WTC11 (cell line): ENCODE data around the gene TRIM29. TPM values are rescaled to one million over a fixed set of nuclear protein-coding genes. Genes with fewer than 3 reads are reported as not detected.

Experiments
- ATAC-seq: fragments of 200-7000 bp; cut with Tn5 transposase; 2 replicates; pipeline ENCODE4 v1.10.0; 2021; ENCODE audit warnings: mild to moderate bottlenecking, moderate library complexity
- CTCF ChIA-PET: fragments of 300-600 bp; sonication (Branson Sonifier 250); formaldehyde crosslinking; loops from one replicate; lab custom pipeline; 2021; ENCODE audit warnings: antibody characterized with exemption; lab: Charles Lee
- POLR2A ChIA-PET: fragments of 350-600 bp; sonication (Branson Sonifier 250); formaldehyde crosslinking; loops from one replicate; lab custom pipeline; 2021; ENCODE audit warnings: antibody characterized with exemption; lab: Charles Lee
- DNase-seq: peaks from one replicate; pipeline ENCODE4 v3.0.0; 2021; ENCODE audit warnings: low spot score
- H3K27ac Mint-ChIP-seq: 2 replicates; pipeline ENCODE4 v1.8.0; 2021; ENCODE audit warnings: mixed read lengths
- H3K27me3 Mint-ChIP-seq: 2 replicates; pipeline ENCODE4 v1.8.0; 2021; ENCODE audit warnings: low read depth, mild to moderate bottlenecking, moderate library complexity, mixed read lengths
- H3K36me3 Mint-ChIP-seq: 2 replicates; pipeline ENCODE4 v1.8.0; 2021; ENCODE audit warnings: mixed read lengths
- H3K4me1 Mint-ChIP-seq: 2 replicates; pipeline ENCODE4 v1.8.0; 2022; ENCODE audit warnings: mixed read lengths
- H3K4me3 Mint-ChIP-seq: 2 replicates; pipeline ENCODE4 v1.8.0; 2021; ENCODE audit warnings: mild to moderate bottlenecking, moderate library complexity, mixed read lengths
- H3K9me3 Mint-ChIP-seq: 2 replicates; pipeline ENCODE4 v1.8.0; 2021; ENCODE audit warnings: mixed read lengths
- ATF1 ChIP-seq: sonication (generic); formaldehyde crosslinking; IDR thresholded peaks from 2 replicates; pipeline ENCODE4 v1.8.1; 2023; ENCODE audit warnings: mild to moderate bottlenecking, moderate library complexity, missing genetic modification reagents
- CREM ChIP-seq: sonication (generic); formaldehyde crosslinking; IDR thresholded peaks from 2 replicates; pipeline ENCODE4 v1.8.1; 2022; ENCODE audit warnings: mild to moderate bottlenecking, missing genetic modification reagents, moderate library complexity
- ETV6 ChIP-seq: sonication (generic); formaldehyde crosslinking; IDR thresholded peaks from 2 replicates; pipeline ENCODE4 v1.8.1; 2022; ENCODE audit warnings: mild to moderate bottlenecking, missing genetic modification reagents
- FOXK1 ChIP-seq: sonication (generic); formaldehyde crosslinking; IDR thresholded peaks from 2 replicates; pipeline ENCODE4 v1.8.0; 2022; ENCODE audit warnings: mild to moderate bottlenecking, moderate library complexity, missing genetic modification reagents
- GABPB1 ChIP-seq: sonication (generic); formaldehyde crosslinking; IDR thresholded peaks from 2 replicates; pipeline ENCODE4 v1.8.1; 2023; ENCODE audit warnings: mild to moderate bottlenecking, missing genetic modification reagents
- GTF2I ChIP-seq: fragments of 250-450 bp; sonication (Bioruptor Pico); conservative IDR thresholded peaks from 2 replicates; pipeline ENCODE4 v1.4.0; 2021; ENCODE audit warnings: mild to moderate bottlenecking
- IRF2 ChIP-seq: sonication (generic); formaldehyde crosslinking; IDR thresholded peaks from 2 replicates; pipeline ENCODE4 v1.8.0; 2022; ENCODE audit warnings: low read depth, missing genetic modification reagents, borderline replicate concordance
- JUN ChIP-seq: sonication (generic); formaldehyde crosslinking; IDR thresholded peaks from 2 replicates; pipeline ENCODE4 v1.8.0; 2023; ENCODE audit warnings: mild to moderate bottlenecking, missing genetic modification reagents
- MXD4 ChIP-seq: fragments of 250-450 bp; sonication (Bioruptor Pico); IDR thresholded peaks from 2 replicates; pipeline ENCODE4 v1.8.0; 2021; ENCODE audit warnings: mild to moderate bottlenecking, moderate library complexity, borderline replicate concordance
- MYBL2 ChIP-seq: sonication (generic); formaldehyde crosslinking; IDR thresholded peaks from 2 replicates; pipeline ENCODE4 v1.8.1; 2023; ENCODE audit warnings: mild to moderate bottlenecking, moderate library complexity, missing genetic modification reagents
- NFE2L1 ChIP-seq: sonication (generic); formaldehyde crosslinking; IDR thresholded peaks from 2 replicates; pipeline ENCODE4 v1.8.1; 2023; ENCODE audit warnings: missing genetic modification reagents
- NR3C1 ChIP-seq: sonication (generic); formaldehyde crosslinking; conservative IDR thresholded peaks from 2 replicates; pipeline ENCODE4 v1.8.1; 2023; ENCODE audit warnings: low read depth, mild to moderate bottlenecking, missing genetic modification reagents
- PRRX2 ChIP-seq: fragments of 250-450 bp; sonication (Bioruptor Pico); IDR thresholded peaks from 2 replicates; pipeline ENCODE4 v1.8.0; 2021; ENCODE audit warnings: mild to moderate bottlenecking
- TP53 ChIP-seq: sonication (generic); formaldehyde crosslinking; IDR thresholded peaks from 2 replicates; pipeline ENCODE4 v1.8.1; 2023; ENCODE audit warnings: mild to moderate bottlenecking, missing genetic modification reagents
- ZBTB21 ChIP-seq: sonication (generic); formaldehyde crosslinking; IDR thresholded peaks from 2 replicates; pipeline ENCODE4 v1.8.1; 2023; ENCODE audit warnings: mild to moderate bottlenecking, missing genetic modification reagents, borderline replicate concordance
- ZNF121 ChIP-seq: sonication (generic); formaldehyde crosslinking; IDR thresholded peaks from 2 replicates; pipeline ENCODE4 v1.8.0; 2023; ENCODE audit warnings: missing genetic modification reagents
- ZNF138 ChIP-seq: sonication (generic); formaldehyde crosslinking; conservative IDR thresholded peaks from 2 replicates; pipeline ENCODE4 v1.8.1; 2022; ENCODE audit warnings: mild to moderate bottlenecking, moderate library complexity, missing genetic modification reagents
- ZNF317 ChIP-seq: sonication (generic); formaldehyde crosslinking; IDR thresholded peaks from 2 replicates; pipeline ENCODE4 v1.8.1; 2023; ENCODE audit warnings: low read depth, mild to moderate bottlenecking, moderate library complexity, missing genetic modification reagents, borderline replicate concordance
- ZNF396 ChIP-seq: fragments of 250-450 bp; sonication (Bioruptor Pico); IDR thresholded peaks from 2 replicates; pipeline ENCODE4 v1.8.0; 2021; ENCODE audit warnings: mild to moderate bottlenecking, moderate library complexity, borderline replicate concordance
- total RNA-seq: library from RNA; stranded (reverse); gene quantifications from 3 replicates; pipeline ENCODE4 v1.2.3, GENCODE V29; 2021
- TF ChIP-seq, protein P1 (sequence below): sonication (generic); formaldehyde crosslinking; conservative IDR thresholded peaks from 2 replicates; pipeline ENCODE4 v1.8.1; 2022; ENCODE audit warnings: mild to moderate bottlenecking, missing genetic modification reagents
- TF ChIP-seq, protein P2 (sequence below): sonication (generic); formaldehyde crosslinking; IDR thresholded peaks from 2 replicates; pipeline ENCODE4 v1.8.0; 2023; ENCODE audit warnings: missing genetic modification reagents
- TF ChIP-seq, protein P3 (sequence below): sonication (generic); formaldehyde crosslinking; IDR thresholded peaks from 2 replicates; pipeline ENCODE4 v1.8.0; 2023; ENCODE audit warnings: mild to moderate bottlenecking, missing genetic modification reagents
- TF ChIP-seq, protein P4 (sequence below): fragments of 200-600 bp; IDR thresholded peaks from 2 replicates; pipeline ENCODE4 v1.8.0; 2022; ENCODE audit warnings: antibody characterized with exemption
- TF ChIP-seq, protein P5 (sequence below): fragments of 250-450 bp; sonication (Bioruptor Pico); conservative IDR thresholded peaks from 2 replicates; pipeline ENCODE4 v1.9.0; 2021; ENCODE audit warnings: mild to moderate bottlenecking
- TF ChIP-seq, protein P6 (sequence below): sonication (generic); formaldehyde crosslinking; IDR thresholded peaks from 2 replicates; pipeline ENCODE4 v1.8.0; 2022; ENCODE audit warnings: mild to moderate bottlenecking, missing genetic modification reagents

Gene TRIM29
- total RNA-seq, 1 experiment from 2014 or later = 0.11 TPM

DNA sequence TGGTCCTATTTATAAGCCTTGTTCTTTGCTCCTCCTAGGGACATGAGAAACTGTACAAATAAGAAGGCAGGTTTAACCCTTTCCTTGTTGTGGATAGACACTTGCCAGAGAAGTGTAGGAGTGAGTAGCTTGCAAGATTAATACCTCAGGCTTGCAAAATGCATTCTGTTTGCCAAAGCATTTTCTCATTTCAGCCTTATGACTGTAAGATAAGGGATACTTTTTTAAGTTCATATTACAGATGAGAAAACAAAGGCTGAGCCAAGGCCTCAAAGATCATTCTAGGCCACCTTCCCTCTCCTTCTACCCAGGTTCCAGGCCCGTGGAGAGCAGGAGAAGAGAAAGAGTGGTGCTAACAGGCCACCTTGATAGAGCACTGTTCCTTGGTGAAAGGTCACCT lies 46.8 kb downstream of the TRIM29 start:
- CTCF ChIA-PET = interaction anchor here (1.3 kb wide), 1 partner anchor 12 kb away, joined by 5 read pairs; no protein-coding TSS in a partner anchor
- Mint-ChIP-seq H3K27ac (no peak overlapping the region), H3K27me3 (peaks cover 5% of the 10 kb centered on the region), H3K9me3 (peaks cover 5% of the 10 kb centered on the region; the same call in 1 of the 2 replicates), H3K36me3 (peaks cover 3% of the 10 kb centered on the region), H3K4me1 (peaks cover 13% of the 10 kb centered on the region), H3K4me3 (no peak overlapping the region)
- POLR2A ChIA-PET = no interaction called here
- no peak for TF ChIP-seq ZBTB21 (CRISPR knock-in tag)
- TF ChIP-seq, protein P1, sequence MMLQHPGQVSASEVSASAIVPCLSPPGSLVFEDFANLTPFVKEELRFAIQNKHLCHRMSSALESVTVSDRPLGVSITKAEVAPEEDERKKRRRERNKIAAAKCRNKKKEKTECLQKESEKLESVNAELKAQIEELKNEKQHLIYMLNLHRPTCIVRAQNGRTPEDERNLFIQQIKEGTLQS (CRISPR knock-in tag) = no peak
- no peak for TF ChIP-seq GABPB1
- TF ChIP-seq, protein P2, sequence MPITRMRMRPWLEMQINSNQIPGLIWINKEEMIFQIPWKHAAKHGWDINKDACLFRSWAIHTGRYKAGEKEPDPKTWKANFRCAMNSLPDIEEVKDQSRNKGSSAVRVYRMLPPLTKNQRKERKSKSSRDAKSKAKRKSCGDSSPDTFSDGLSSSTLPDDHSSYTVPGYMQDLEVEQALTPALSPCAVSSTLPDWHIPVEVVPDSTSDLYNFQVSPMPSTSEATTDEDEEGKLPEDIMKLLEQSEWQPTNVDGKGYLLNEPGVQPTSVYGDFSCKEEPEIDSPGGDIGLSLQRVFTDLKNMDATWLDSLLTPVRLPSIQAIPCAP (CRISPR knock-in tag) = no peak
- TF ChIP-seq, protein P3, sequence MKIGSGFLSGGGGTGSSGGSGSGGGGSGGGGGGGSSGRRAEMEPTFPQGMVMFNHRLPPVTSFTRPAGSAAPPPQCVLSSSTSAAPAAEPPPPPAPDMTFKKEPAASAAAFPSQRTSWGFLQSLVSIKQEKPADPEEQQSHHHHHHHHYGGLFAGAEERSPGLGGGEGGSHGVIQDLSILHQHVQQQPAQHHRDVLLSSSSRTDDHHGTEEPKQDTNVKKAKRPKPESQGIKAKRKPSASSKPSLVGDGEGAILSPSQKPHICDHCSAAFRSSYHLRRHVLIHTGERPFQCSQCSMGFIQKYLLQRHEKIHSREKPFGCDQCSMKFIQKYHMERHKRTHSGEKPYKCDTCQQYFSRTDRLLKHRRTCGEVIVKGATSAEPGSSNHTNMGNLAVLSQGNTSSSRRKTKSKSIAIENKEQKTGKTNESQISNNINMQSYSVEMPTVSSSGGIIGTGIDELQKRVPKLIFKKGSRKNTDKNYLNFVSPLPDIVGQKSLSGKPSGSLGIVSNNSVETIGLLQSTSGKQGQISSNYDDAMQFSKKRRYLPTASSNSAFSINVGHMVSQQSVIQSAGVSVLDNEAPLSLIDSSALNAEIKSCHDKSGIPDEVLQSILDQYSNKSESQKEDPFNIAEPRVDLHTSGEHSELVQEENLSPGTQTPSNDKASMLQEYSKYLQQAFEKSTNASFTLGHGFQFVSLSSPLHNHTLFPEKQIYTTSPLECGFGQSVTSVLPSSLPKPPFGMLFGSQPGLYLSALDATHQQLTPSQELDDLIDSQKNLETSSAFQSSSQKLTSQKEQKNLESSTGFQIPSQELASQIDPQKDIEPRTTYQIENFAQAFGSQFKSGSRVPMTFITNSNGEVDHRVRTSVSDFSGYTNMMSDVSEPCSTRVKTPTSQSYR (CRISPR knock-in tag) = no peak
- no peak for TF ChIP-seq ETV6 (CRISPR knock-in tag)
- TF ChIP-seq IRF2 (CRISPR knock-in tag) = no peak
- TF ChIP-seq, protein P4, sequence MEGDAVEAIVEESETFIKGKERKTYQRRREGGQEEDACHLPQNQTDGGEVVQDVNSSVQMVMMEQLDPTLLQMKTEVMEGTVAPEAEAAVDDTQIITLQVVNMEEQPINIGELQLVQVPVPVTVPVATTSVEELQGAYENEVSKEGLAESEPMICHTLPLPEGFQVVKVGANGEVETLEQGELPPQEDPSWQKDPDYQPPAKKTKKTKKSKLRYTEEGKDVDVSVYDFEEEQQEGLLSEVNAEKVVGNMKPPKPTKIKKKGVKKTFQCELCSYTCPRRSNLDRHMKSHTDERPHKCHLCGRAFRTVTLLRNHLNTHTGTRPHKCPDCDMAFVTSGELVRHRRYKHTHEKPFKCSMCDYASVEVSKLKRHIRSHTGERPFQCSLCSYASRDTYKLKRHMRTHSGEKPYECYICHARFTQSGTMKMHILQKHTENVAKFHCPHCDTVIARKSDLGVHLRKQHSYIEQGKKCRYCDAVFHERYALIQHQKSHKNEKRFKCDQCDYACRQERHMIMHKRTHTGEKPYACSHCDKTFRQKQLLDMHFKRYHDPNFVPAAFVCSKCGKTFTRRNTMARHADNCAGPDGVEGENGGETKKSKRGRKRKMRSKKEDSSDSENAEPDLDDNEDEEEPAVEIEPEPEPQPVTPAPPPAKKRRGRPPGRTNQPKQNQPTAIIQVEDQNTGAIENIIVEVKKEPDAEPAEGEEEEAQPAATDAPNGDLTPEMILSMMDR = no peak
- no peak for TF ChIP-seq MYBL2 (CRISPR knock-in tag)
- TF ChIP-seq MXD4 = no peak
- TF ChIP-seq ZNF121 (CRISPR knock-in tag) = no peak
- no peak for TF ChIP-seq NFE2L1 (CRISPR knock-in tag)
- TF ChIP-seq, protein P5, sequence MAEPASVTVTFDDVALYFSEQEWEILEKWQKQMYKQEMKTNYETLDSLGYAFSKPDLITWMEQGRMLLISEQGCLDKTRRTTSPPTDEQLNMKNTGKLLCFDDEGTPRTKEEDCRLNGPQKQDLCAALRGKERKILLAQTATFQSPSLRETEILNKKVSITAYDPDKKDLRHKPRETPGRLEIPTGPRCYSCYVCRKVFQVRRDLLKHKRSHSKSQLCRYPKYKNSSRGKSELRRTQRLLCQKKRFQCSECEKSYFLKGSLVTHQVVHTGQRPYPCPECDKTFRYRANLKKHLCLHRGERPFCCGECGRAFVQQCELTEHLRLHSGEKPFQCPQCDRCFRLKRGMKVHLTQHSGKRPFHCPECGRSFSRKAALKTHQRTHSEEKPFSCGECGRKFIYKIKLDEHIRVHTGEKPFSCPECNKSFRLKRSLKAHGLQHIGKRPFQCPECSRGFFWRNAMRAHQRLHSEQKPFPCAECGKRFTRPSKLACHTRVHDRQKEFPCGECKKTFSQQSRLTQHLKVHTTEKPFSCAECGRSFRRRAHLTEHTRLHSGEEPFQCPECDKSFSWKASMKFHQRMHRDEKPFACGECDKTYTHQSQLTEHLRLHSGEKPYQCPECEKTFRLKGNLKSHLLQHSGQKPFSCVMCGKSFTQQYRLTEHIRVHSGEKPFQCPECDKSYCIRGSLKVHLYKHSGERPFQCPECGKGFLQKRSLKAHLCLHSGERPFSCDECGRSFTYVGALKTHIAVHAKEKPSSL = no peak
- TF ChIP-seq JUN (CRISPR knock-in tag) = no peak
- no peak for TF ChIP-seq ZNF396 (CRISPR knock-in tag)
- TF ChIP-seq TP53 = no peak
- no peak for TF ChIP-seq ZNF138
- DNase-seq = no peak
- ATAC-seq = no peak

DNA sequence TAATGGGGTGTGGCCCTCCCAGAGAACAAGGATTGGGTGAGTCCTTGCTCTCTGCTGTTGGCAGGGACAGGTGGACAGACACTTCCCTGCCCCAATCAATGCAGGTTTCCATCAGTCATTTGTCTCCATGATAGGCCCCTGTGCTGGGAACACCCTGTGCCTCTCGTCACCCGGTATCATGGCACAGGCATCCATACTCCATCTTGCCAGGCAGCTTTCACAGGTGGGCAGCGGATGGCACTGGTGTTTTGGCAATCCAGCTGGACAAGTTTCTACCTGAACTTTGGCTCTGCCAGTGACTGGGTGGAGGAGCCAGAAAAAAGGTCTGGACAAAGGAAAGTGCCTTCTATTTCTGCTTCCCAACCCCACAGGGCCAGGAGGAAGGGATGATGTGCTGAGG lies 47.5 kb downstream of the TRIM29 start:
- DNase-seq (no peak), ATAC-seq (no peak)
- POLR2A ChIA-PET = no interaction called here
- H3K27me3 Mint-ChIP-seq = peaks cover 12% of the 10 kb centered on the region
- H3K27ac Mint-ChIP-seq = no peak overlapping the region
- CTCF ChIA-PET = interaction anchor here (2.0 kb wide), 1 partner anchor 77 kb away, joined by 4 read pairs; no protein-coding TSS in a partner anchor
- no peak overlapping the region for H3K4me3 Mint-ChIP-seq
- peaks cover 10% of the 10 kb centered on the region for H3K36me3 Mint-ChIP-seq
- H3K9me3 Mint-ChIP-seq = peaks cover 11% of the 10 kb centered on the region
- peaks cover 13% of the 10 kb centered on the region for H3K4me1 Mint-ChIP-seq
- TF ChIP-seq FOXK1 (CRISPR knock-in tag) (no peak), NR3C1 (CRISPR knock-in tag) (no peak), PRRX2 (no peak), NFE2L1 (CRISPR knock-in tag) (no peak), ZNF317 (CRISPR knock-in tag) (no peak), ZNF396 (CRISPR knock-in tag) (no peak), CREM (no peak), ATF1 (no peak), GTF2I (no peak)
- TF ChIP-seq, protein P5 = no peak
- TF ChIP-seq, protein P6, sequence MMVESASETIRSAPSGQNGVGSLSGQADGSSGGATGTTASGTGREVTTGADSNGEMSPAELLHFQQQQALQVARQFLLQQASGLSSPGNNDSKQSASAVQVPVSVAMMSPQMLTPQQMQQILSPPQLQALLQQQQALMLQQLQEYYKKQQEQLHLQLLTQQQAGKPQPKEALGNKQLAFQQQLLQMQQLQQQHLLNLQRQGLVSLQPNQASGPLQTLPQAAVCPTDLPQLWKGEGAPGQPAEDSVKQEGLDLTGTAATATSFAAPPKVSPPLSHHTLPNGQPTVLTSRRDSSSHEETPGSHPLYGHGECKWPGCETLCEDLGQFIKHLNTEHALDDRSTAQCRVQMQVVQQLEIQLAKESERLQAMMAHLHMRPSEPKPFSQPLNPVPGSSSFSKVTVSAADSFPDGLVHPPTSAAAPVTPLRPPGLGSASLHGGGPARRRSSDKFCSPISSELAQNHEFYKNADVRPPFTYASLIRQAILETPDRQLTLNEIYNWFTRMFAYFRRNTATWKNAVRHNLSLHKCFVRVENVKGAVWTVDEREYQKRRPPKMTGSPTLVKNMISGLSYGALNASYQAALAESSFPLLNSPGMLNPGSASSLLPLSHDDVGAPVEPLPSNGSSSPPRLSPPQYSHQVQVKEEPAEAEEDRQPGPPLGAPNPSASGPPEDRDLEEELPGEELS (CRISPR knock-in tag) = no peak
